Activated naive CD8-positive, alpha-beta T cell treated with anti-CD3 and anti-CD28 coated beads, Interleukin-2, amount 10 ng/mL, durations not matched to agents 7 days and 5 days (primary cell): ENCODE results near the gene CORO1C. TPM values are rescaled to one million over a fixed set of nuclear protein-coding genes. Genes with fewer than 3 reads are reported as not detected.

Experiments used
- ATAC-seq: fragments of 150-1000 bp; cut with Tn5 transposase; one replicate; pipeline ENCODE4 v1.10.0; 2021; ENCODE audit warnings: low read depth, moderate library complexity
- POLR2A ChIA-PET: fragments of 350-600 bp; sonication (Branson Sonifier 250); formaldehyde crosslinking; loops from one replicate; lab custom pipeline; 2021; ENCODE audit warnings: antibody characterized with exemption; lab: Charles Lee
- DNase-seq: peaks from one replicate; pipeline ENCODE4 v3.0.0; 2021
- H3K27ac Mint-ChIP-seq: one replicate; pipeline ENCODE4 v1.8.0; 2022; ENCODE audit warnings: mild to moderate bottlenecking, mixed read lengths
- H3K27me3 Mint-ChIP-seq: one replicate; pipeline ENCODE4 v1.8.0; 2022; ENCODE audit warnings: mild to moderate bottlenecking, moderate library complexity, mixed read lengths
- H3K36me3 Mint-ChIP-seq: one replicate; pipeline ENCODE4 v1.8.0; 2021; ENCODE audit warnings: mild to moderate bottlenecking, mixed read lengths
- H3K4me1 Mint-ChIP-seq: one replicate; pipeline ENCODE4 v1.8.0; 2021; ENCODE audit warnings: mixed read lengths
- H3K4me3 Mint-ChIP-seq: one replicate; pipeline ENCODE4 v1.8.0; 2022; ENCODE audit warnings: mild to moderate bottlenecking, moderate library complexity, mixed read lengths
- H3K9me3 Mint-ChIP-seq: one replicate; pipeline ENCODE4 v1.8.0; 2021; ENCODE audit warnings: mixed read lengths
- total RNA-seq, 2 experiments: library from RNA; stranded (reverse); gene quantifications; one replicate each; pipeline ENCODE4 v1.2.3, GENCODE V29; 2021

The CORO1C gene
- total RNA-seq, 2 experiments from 2014 or later, result 47.4 to 53.7 TPM

- POLR2A ChIA-PET, result no interaction called here
- H3K27ac Mint-ChIP-seq, result no peak overlapping the region
- H3K27me3 Mint-ChIP-seq, result peaks cover 3% of the 10 kb centered on the region
- no peaks in the 10 kb centered on the region for H3K9me3 Mint-ChIP-seq
- H3K4me1 Mint-ChIP-seq, result peaks cover 5% of the 10 kb centered on the region
- H3K36me3 Mint-ChIP-seq, result peaks cover 9% of the 10 kb centered on the region
- ATAC-seq (no peak), DNase-seq (no peak)
- H3K4me3 Mint-ChIP-seq, result no peak overlapping the region
These were observed 19.0 kb downstream of the CORO1C start for GRCh38 chr12:108712165-108712924.

DNA sequence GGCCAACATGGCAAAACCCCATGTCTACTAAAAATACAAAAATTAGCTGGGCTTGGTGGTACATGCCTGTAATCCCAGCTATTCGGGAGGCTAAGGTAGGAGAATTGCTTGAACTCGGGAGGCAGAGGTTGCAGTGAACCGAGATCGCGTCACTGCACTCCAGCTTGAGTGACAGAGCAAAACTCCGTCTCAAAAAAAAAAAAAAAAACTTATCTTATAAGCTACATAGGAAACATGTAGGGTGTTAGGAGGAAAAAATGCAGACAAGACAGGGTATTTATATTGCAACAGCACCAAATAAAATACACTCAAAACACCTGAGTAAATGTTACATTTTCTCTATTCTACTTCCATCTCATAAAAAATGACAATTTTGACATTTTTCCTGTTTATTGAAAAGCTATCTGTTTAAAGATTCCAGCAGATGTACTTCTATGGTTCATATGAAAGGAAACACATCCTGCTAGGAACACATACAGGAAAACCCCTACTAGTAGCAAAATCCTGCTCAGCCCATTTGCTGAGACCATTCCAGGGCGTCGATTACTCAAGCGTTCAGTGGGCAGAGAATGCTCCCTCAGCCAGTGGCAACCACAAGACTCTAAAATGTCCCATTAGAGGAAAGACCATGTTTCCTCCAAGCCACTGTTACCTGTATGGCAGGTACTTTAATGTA is 19.7 kb downstream of the CORO1C start:
- peaks cover 5% of the 10 kb centered on the region for H3K4me1 Mint-ChIP-seq
- ATAC-seq (no peak), DNase-seq (no peak)
- H3K36me3 Mint-ChIP-seq, result peaks cover 4% of the 10 kb centered on the region
- no peaks in the 10 kb centered on the region for H3K9me3 Mint-ChIP-seq
- no peak overlapping the region for H3K4me3 Mint-ChIP-seq
- no peak overlapping the region for H3K27ac Mint-ChIP-seq
- peaks cover 3% of the 10 kb centered on the region for H3K27me3 Mint-ChIP-seq
- POLR2A ChIA-PET, result no interaction called here

GRCh38 chr12:108709697-108710096 is 21.6 kb downstream of the CORO1C start:
- Mint-ChIP-seq H3K36me3 (peaks cover 5% of the 10 kb centered on the region), H3K4me3 (no peak overlapping the region), H3K27ac (no peak overlapping the region), H3K4me1 (peaks cover 7% of the 10 kb centered on the region), H3K27me3 (peaks cover 3% of the 10 kb centered on the region), H3K9me3 (no peaks in the 10 kb centered on the region)
- ATAC-seq (no peak), DNase-seq (no peak)
- POLR2A ChIA-PET, result no interaction called here

GRCh38 chr12:108704527-108704926 is 26.8 kb downstream of the CORO1C start:
- Mint-ChIP-seq H3K27ac (no peak overlapping the region), H3K4me1 (peaks cover 17% of the 10 kb centered on the region), H3K27me3 (peaks cover 3% of the 10 kb centered on the region), H3K4me3 (no peak overlapping the region), H3K9me3 (no peaks in the 10 kb centered on the region), H3K36me3 (peaks cover 16% of the 10 kb centered on the region)
- DNase-seq (no peak), ATAC-seq (no peak)
- POLR2A ChIA-PET, result interaction anchor here (0.7 kb wide), 1 partner anchor 60 kb away, joined by 3 read pairs; no protein-coding TSS in a partner anchor

DNA sequence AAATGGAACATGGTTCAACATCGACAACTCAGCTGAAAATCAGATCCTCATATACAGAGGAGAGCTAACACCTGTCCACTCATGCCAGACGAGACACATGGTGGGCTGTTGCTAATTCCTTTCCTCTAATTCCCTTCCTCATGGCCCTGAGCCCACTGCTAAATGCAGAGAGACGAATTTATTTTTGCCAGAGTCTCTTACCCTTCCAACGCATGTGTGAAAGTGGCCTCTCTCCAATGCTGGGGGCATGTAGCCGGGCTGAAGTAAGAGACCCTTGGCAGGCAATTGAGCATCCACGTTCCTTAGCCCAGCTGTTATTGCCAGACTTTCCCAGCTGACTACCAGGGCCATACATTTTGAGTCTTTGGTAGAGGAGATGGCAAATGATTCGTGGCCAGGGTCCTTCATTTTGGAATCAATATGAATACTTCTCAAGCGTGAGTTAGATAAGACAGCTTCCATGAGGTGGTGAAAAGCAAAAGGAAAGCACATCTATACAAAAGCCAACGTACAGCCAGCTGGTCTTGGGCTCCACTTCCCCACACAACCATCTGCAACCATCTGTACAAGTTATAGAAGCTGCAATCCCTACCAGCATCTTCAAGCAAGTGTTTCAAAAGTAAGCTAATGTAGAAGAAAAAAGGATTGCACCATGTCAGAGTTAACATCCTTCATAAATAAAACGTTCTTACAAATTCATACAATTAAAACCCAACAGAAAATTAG is 28.6 kb downstream of the CORO1C start:
- H3K27me3 Mint-ChIP-seq, result no peaks in the 10 kb centered on the region
- DNase-seq, result no peak
- no peak for ATAC-seq
- POLR2A ChIA-PET, result interaction anchor here (0.6 to 1.1 kb wide), 2 partner anchors 11 to 1277 kb away, joined by 5 to 10 read pairs; no protein-coding TSS in a partner anchor
- H3K4me1 Mint-ChIP-seq, result peaks cover 17% of the 10 kb centered on the region
- H3K9me3 Mint-ChIP-seq, result no peaks in the 10 kb centered on the region
- H3K36me3 Mint-ChIP-seq, result peaks cover 23% of the 10 kb centered on the region
- no peak overlapping the region for H3K4me3 Mint-ChIP-seq
- H3K27ac Mint-ChIP-seq, result no peak overlapping the region

- Mint-ChIP-seq H3K9me3 (no peaks in the 10 kb centered on the region), H3K27ac (no peak overlapping the region), H3K27me3 (no peaks in the 10 kb centered on the region), H3K36me3 (peaks cover 23% of the 10 kb centered on the region), H3K4me3 (peak overlapping the region; percentile 18), H3K4me1 (peaks cover 20% of the 10 kb centered on the region)
- DNase-seq (no peak), ATAC-seq (peak; percentile 89)
- POLR2A ChIA-PET, result interaction anchor here (1.1 kb wide), 1 partner anchor 10 kb away, joined by 5 read pairs; no protein-coding TSS in a partner anchor
These were observed 29.4 kb downstream of the CORO1C start for GRCh38 chr12:108701779-108702441.

GRCh38 chr12:108700833-108701541 is 30.3 kb downstream of the CORO1C start:
- no peak overlapping the region for H3K27ac Mint-ChIP-seq
- H3K27me3 Mint-ChIP-seq, result no peaks in the 10 kb centered on the region
- no peaks in the 10 kb centered on the region for H3K9me3 Mint-ChIP-seq
- POLR2A ChIA-PET, result no interaction called here
- DNase-seq (no peak), ATAC-seq (no peak)
- H3K36me3 Mint-ChIP-seq, result peaks cover 23% of the 10 kb centered on the region
- peaks cover 29% of the 10 kb centered on the region for H3K4me1 Mint-ChIP-seq
- H3K4me3 Mint-ChIP-seq, result no peak overlapping the region

GRCh38 chr12:108699955-108700563 is 31.3 kb downstream of the CORO1C start:
- POLR2A ChIA-PET, result no interaction called here
- DNase-seq (no peak), ATAC-seq (no peak)
- Mint-ChIP-seq H3K27me3 (no peaks in the 10 kb centered on the region), H3K9me3 (no peaks in the 10 kb centered on the region), H3K27ac (no peak overlapping the region), H3K36me3 (peaks cover 25% of the 10 kb centered on the region), H3K4me3 (no peak overlapping the region), H3K4me1 (peaks cover 33% of the 10 kb centered on the region)

DNA sequence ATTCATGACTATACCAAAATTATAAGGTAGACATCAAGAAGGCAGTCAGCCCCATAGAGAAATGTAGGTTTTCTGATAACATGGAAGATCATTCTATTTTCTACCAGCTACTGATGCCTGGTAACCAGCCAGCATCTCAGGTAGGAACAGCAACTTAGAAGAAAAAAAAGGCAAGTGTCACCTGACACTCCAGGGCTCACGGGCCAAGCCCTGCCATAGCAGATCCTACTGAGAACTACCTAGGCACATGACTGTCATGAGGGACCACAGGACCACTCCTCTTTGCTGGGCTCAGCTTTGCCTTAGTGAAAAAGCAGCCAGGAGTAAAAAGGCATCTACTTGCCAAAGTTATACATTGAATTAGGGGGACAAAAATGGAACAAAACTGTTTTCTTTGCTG is 33.4 kb downstream of the CORO1C start:
- no peak overlapping the region for H3K27ac Mint-ChIP-seq
- no peak overlapping the region for H3K4me3 Mint-ChIP-seq
- H3K9me3 Mint-ChIP-seq, result no peaks in the 10 kb centered on the region
- POLR2A ChIA-PET, result interaction anchor here (0.6 kb wide), 1 partner anchor 9 kb away, joined by 3 read pairs; no protein-coding TSS in a partner anchor
- DNase-seq, result no peak
- no peak for ATAC-seq
- peaks cover 33% of the 10 kb centered on the region for H3K4me1 Mint-ChIP-seq
- peaks cover 30% of the 10 kb centered on the region for H3K36me3 Mint-ChIP-seq
- H3K27me3 Mint-ChIP-seq, result no peaks in the 10 kb centered on the region

- Mint-ChIP-seq H3K36me3 (peaks cover 30% of the 10 kb centered on the region), H3K4me1 (peaks cover 30% of the 10 kb centered on the region), H3K27ac (no peak overlapping the region), H3K9me3 (no peaks in the 10 kb centered on the region), H3K27me3 (no peaks in the 10 kb centered on the region), H3K4me3 (no peak overlapping the region)
- DNase-seq, result no peak
- ATAC-seq, result no peak
- POLR2A ChIA-PET, result no interaction called here
These were observed 34.4 kb downstream of the CORO1C start for GRCh38 chr12:108696996-108697290.

DNA sequence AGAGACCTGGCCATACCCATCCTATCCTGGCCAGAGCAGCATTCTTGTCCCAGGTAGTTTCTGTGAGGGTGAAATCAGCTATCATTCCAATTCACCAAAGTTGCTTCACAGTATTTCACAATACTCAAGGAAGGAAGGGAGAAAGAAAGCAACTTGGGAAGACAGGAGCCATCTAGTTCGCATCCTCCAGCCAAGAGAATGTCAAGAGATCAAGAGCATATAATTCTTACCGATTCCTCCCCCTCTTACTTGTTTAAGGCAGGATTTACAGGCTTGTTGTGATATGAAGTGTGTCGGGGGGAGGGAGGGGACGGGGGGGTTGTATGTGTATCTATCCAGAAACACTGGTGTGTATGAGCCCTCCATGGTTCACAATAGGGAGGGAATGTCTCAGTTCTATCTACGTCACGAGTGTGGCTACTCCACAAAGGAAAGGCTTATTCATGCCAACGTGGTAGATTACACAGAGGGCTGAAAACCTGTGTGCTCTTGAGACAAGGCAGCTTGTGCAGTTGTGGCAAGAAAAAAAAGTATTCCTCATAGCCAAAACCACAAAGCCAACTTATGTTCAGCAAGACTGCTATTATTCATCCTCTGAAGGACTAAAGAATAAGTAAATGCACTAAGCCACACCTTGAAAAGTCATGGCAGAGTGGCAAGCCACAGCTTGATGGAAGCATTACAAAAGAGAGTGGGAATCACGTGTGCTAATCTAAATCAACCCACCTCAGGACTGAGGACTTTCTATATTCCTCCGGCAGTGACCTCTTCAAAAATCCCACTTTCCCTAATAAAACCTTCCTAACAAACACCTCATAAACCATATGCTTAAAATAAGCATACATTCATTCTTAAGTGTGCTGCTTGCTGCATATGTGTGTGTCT is 35.0 kb downstream of the CORO1C start:
- Mint-ChIP-seq H3K27me3 (no peaks in the 10 kb centered on the region), H3K36me3 (peaks cover 30% of the 10 kb centered on the region), H3K4me1 (peaks cover 32% of the 10 kb centered on the region), H3K9me3 (no peaks in the 10 kb centered on the region), H3K4me3 (no peak overlapping the region), H3K27ac (no peak overlapping the region)
- ATAC-seq (no peak), DNase-seq (no peak)
- POLR2A ChIA-PET, result interaction anchor here (0.8 kb wide), 1 partner anchor 877 kb away, joined by 4 read pairs; the partner anchor contains the start of genes MMAB and MVK
